K562 (cell line): ENCODE results near the gene TMEM184B. TPM values are rescaled to one million over a fixed set of nuclear protein-coding genes. Genes with fewer than 3 reads are reported as not detected.
A peak's percentile ranks its signal among the peaks of the same experiment; 100 is the strongest.

Source experiments
- ATF3 ChIP-seq, 2 experiments: fragments of 450-650 bp in 1 of 2; sonication (generic) in 1 of 2; formaldehyde crosslinking in 1 of 2; IDR thresholded peaks in 1 of 2; conservative IDR thresholded peaks in 1 of 2; 2 replicates each; pipeline versions ENCODE4 v1.6.1 to v1.8.1; 2016 to 2023; ENCODE audit warnings: mild to moderate bottlenecking in 2 of 2, moderate library complexity in 2 of 2, inconsistent platforms in 1 of 2, missing genetic modification reagents in 1 of 2
- BHLHE40 ChIP-seq: IDR thresholded peaks from 2 replicates; pipeline ENCODE4 v1.6.1; 2011; ENCODE audit warnings: low read length, improper control_type of control experiment
- CBX5 ChIP-seq: IDR thresholded peaks from 2 replicates; pipeline ENCODE4 v1.6.1; 2014; ENCODE audit warnings: low read depth, borderline replicate concordance
- ETV1 ChIP-seq: fragments of 450-650 bp; conservative IDR thresholded peaks from 2 replicates; pipeline ENCODE4 v1.6.1; 2016; ENCODE audit warnings: missing genetic modification characterization, control low read depth, low read depth, missing compliant biosample characterization
- FOXA1 ChIP-seq: fragments of 450-650 bp; IDR thresholded peaks from 2 replicates; pipeline ENCODE4 v1.6.1; 2016; ENCODE audit warnings: mild to moderate bottlenecking, borderline replicate concordance
- NR2C1 ChIP-seq, 2 experiments: fragments of 450-650 bp; IDR thresholded peaks; 2 replicates each; pipeline ENCODE4 v1.6.1; 2017; ENCODE audit warnings: mild to moderate bottlenecking in 2 of 2, antibody characterized with exemption in 1 of 2, inconsistent platforms in 1 of 2, missing compliant biosample characterization in 1 of 2, missing genetic modification characterization in 1 of 2
- POLR3A ChIP-seq: IDR thresholded peaks from 2 replicates; pipeline ENCODE4 v1.6.1; 2011; ENCODE audit warnings: borderline replicate concordance, mild to moderate bottlenecking, moderate library complexity; ENCODE audit not compliant: insufficient read length, insufficient read depth; ENCODE audit errors: extremely low read depth
- SLC30A9 ChIP-seq: fragments of 250-450 bp; sonication (Bioruptor Pico); IDR thresholded peaks from 2 replicates; pipeline ENCODE4 v1.8.0; 2022; ENCODE audit warnings: mild to moderate bottlenecking, moderate library complexity
- SMAD2 ChIP-seq: fragments of 150-350 bp; IDR thresholded peaks from 2 replicates; pipeline ENCODE4 v1.6.1; 2014; ENCODE audit warnings: low read depth, mild to moderate bottlenecking, low read length
- SP2 ChIP-seq: IDR thresholded peaks from 2 replicates; pipeline ENCODE4 v1.6.1; 2011; ENCODE audit warnings: mild to moderate bottlenecking, low read depth, low read length, moderate library complexity; ENCODE audit not compliant: poor library complexity, severe bottlenecking; ENCODE audit errors: extremely low read depth
- SRSF3 ChIP-seq: fragments of 200-400 bp; formaldehyde crosslinking; IDR thresholded peaks from 2 replicates; pipeline ENCODE4 v1.6.1; 2016; ENCODE audit warnings: mild to moderate bottlenecking, low read length, moderate library complexity; ENCODE audit not compliant: insufficient read depth
- SRSF7 ChIP-seq: fragments of 200-400 bp; formaldehyde crosslinking; optimal IDR thresholded peaks from 2 replicates; pipeline ENCODE3; 2017; ENCODE audit warnings: mild to moderate bottlenecking, low read depth, low read length
- STAT6 ChIP-seq: sonication (generic); formaldehyde crosslinking; IDR thresholded peaks from 2 replicates; pipeline ENCODE4 v1.8.1; 2023; ENCODE audit warnings: mild to moderate bottlenecking, missing genetic modification reagents
- YY1 ChIP-seq, 3 experiments: IDR thresholded peaks; 2 replicates each; pipeline ENCODE4 v1.6.1; 2011; ENCODE audit warnings: low read length in 2 of 3, mild to moderate bottlenecking in 2 of 3, moderate library complexity in 2 of 3, borderline replicate concordance in 1 of 3, control low read depth in 1 of 3, low read depth in 1 of 3; ENCODE audit not compliant: insufficient read depth in 3 of 3, insufficient replicate concordance in 2 of 3, control insufficient read depth in 1 of 3, insufficient read length in 1 of 3; ENCODE audit errors: extremely low read depth in 1 of 3
- ZNF133 ChIP-seq: fragments of 250-450 bp; sonication (Bioruptor Pico); IDR thresholded peaks from 2 replicates; pipeline ENCODE4 v1.4.0; 2020; ENCODE audit warnings: mild to moderate bottlenecking
- ZNF408 ChIP-seq: fragments of 250-450 bp; sonication (Bioruptor Pico); IDR thresholded peaks from 2 replicates; pipeline ENCODE4 v1.4.0; 2020; ENCODE audit warnings: low read depth, mild to moderate bottlenecking, moderate library complexity
- ZNF551 ChIP-seq: fragments of 250-450 bp; sonication (Bioruptor Pico); IDR thresholded peaks from 2 replicates; pipeline ENCODE4 v1.5.0; 2021; ENCODE audit warnings: mild to moderate bottlenecking, moderate library complexity
- ZNF76 ChIP-seq: fragments of 250-450 bp; sonication (Bioruptor Pico); IDR thresholded peaks from 2 replicates; pipeline ENCODE4 v1.4.0; 2020; ENCODE audit warnings: mild to moderate bottlenecking, moderate library complexity, borderline replicate concordance
- ZNF830 ChIP-seq: fragments of 250-450 bp; sonication (Bioruptor Pico); IDR thresholded peaks from 2 replicates; pipeline ENCODE4 v1.5.0; 2021; ENCODE audit warnings: mild to moderate bottlenecking
- ZSCAN32 ChIP-seq: fragments of 450-650 bp; formaldehyde crosslinking; IDR thresholded peaks from 2 replicates; pipeline ENCODE4 v1.4.0; 2020; ENCODE audit warnings: mild to moderate bottlenecking, moderate library complexity
- polyA plus RNA-seq, 8 experiments: library from polyadenylated mRNA; depleted of rRNA in 4 of 8; stranded (reverse) in 5 of 8; unstranded in 3 of 8; fragments of >200 nt; fragmentation: Nextera tagmentation in 2 of 8; fragmentation: Illumina TruSeq in 1 of 8; extraction: Ambion mirVana in 2 of 8; extraction: Trizol in 1 of 8; gene quantifications; 2 replicates each; pipeline versions ENCODE4 v1.2.1 to v1.2.3, GENCODE V29; 2011 to 2014; ENCODE audit warnings: inconsistent platforms in 1 of 8, missing spikeins in 1 of 8
- total RNA-seq, 7 experiments: library from RNA; depleted of rRNA in 6 of 7; stranded (reverse); fragments of >200 nt in 6 of 7; fragmentation: Illumina TruSeq in 2 of 7; extraction: Trizol in 2 of 7; gene quantifications; 2 replicates each; pipeline versions ENCODE4 v1.2.1 to v1.2.3, GENCODE V29; 2011 to 2021; ENCODE audit warnings: low replicate concordance in 1 of 7
- TF ChIP-seq, protein P1 (sequence below): IDR thresholded peaks from 2 replicates; pipeline ENCODE4 v1.6.1; 2016; ENCODE audit warnings: missing genetic modification characterization, missing compliant biosample characterization
- TF ChIP-seq, protein P2 (sequence below): sonication (generic); formaldehyde crosslinking; IDR thresholded peaks from 2 replicates; pipeline ENCODE4 v1.8.0; 2022; ENCODE audit warnings: missing genetic modification reagents, mild to moderate bottlenecking, moderate library complexity, borderline replicate concordance

The TMEM184B gene
- total and polyA plus RNA-seq, 9 of the 15 experiments (the other 6 are each of a cell fraction or from before 2014, with no cell fraction given) = 0.31 to 25.1 (median 6.2) TPM

DNA sequence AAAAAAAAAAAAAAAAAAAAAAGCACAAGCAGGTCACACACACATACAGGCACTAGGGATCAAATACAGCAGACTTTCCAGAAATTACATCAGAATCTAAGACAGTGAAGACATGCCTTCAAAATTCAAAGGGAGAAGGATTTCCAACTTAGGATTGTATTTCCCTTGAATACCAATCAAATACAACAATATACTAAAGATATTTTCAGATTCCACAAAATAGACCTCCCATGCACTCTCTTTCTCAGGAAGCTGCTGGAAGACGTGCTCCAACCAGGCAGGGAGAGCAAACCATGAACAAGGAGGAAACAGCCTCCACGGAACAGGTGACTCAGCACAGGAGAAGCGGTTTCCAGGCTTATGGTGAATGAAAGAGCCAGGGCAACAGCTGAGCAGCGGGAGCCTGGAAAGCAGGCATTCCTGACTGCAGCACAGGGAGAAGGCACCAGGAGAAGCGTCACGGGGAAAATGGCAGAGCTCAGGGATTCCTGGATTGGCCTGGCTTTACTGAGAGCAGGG is 32.0 kb downstream of the TMEM184B start (continued):
- TF ChIP-seq YY1 (IDR thresholded peaks at IDR 0.05; ENCODE audit: borderline replicate concordance in 1 of 3, control insufficient read depth in 1 of 3, extremely low read depth in 1 of 3, insufficient read depth in 3 of 3, insufficient read length in 1 of 3, insufficient replicate concordance in 2 of 3, low read depth in 1 of 3, low read length in 2 of 3) = no peak
- no peak for TF ChIP-seq ZNF76 (CRISPR knock-in tag)
- no peak for TF ChIP-seq ETV1 (tag)
- TF ChIP-seq, protein P1, sequence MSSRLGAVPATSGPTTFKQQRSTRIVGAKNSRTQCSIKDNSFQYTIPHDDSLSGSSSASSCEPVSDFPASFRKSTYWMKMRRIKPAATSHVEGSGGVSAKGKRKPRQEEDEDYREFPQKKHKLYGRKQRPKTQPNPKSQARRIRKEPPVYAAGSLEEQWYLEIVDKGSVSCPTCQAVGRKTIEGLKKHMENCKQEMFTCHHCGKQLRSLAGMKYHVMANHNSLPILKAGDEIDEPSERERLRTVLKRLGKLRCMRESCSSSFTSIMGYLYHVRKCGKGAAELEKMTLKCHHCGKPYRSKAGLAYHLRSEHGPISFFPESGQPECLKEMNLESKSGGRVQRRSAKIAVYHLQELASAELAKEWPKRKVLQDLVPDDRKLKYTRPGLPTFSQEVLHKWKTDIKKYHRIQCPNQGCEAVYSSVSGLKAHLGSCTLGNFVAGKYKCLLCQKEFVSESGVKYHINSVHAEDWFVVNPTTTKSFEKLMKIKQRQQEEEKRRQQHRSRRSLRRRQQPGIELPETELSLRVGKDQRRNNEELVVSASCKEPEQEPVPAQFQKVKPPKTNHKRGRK = no peak
- no peak for TF ChIP-seq SMAD2
- TF ChIP-seq, protein P2, sequence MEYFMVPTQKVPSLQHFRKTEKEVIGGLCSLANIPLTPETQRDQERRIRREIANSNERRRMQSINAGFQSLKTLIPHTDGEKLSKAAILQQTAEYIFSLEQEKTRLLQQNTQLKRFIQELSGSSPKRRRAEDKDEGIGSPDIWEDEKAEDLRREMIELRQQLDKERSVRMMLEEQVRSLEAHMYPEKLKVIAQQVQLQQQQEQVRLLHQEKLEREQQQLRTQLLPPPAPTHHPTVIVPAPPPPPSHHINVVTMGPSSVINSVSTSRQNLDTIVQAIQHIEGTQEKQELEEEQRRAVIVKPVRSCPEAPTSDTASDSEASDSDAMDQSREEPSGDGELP (CRISPR knock-in tag) = peak; percentile 76
- TF ChIP-seq BHLHE40 = no peak
- no peak for TF ChIP-seq ZNF408 (CRISPR knock-in tag)
- TF ChIP-seq POLR3A = no peak
- no peak for TF ChIP-seq STAT6
- TF ChIP-seq ZNF551 (CRISPR knock-in tag) = no peak
- peak; percentile 77 for TF ChIP-seq ATF3 (IDR thresholded peaks at IDR 0.05)
- TF ChIP-seq ATF3 (CRISPR knock-in tag; conservative IDR thresholded peaks at IDR 0.05) = no peak
- TF ChIP-seq SP2 = no peak
- TF ChIP-seq SLC30A9 (CRISPR knock-in tag) = no peak
- TF ChIP-seq FOXA1 = no peak
- no peak for TF ChIP-seq CBX5
- no peak for TF ChIP-seq ZSCAN32 (CRISPR knock-in tag)
- TF ChIP-seq SRSF3 = no peak
- TF ChIP-seq NR2C1 (IDR thresholded peaks at IDR 0.05) = no peak
- TF ChIP-seq NR2C1 (tag; IDR thresholded peaks at IDR 0.05) = no peak
- no peak for TF ChIP-seq ZNF830 (CRISPR knock-in tag)
- TF ChIP-seq ZNF133 (CRISPR knock-in tag) = no peak
- no peak for TF ChIP-seq SRSF7
